ENCODE measurements around the gene DNAJC7. TPM values are rescaled to one million over a fixed set of nuclear protein-coding genes. Genes with fewer than 3 reads are reported as not detected.

DNAJC7 gene
- total and polyA plus RNA-seq, 9 of the 15 experiments (the other 6 are each of a cell fraction or from before 2014, with no cell fraction given): 85.8 to 262 (median 157) TPM

- TF ChIP-seq ZNF639 (CRISPR knock-in tag; conservative IDR thresholded peaks at IDR 0.05 in 1 of 2, IDR thresholded peaks at IDR 0.05 in 1 of 2) (peak in 1 of 2 experiments; percentile 79; a peak in 2 of 4 replicates), TEAD4 (IDR thresholded peaks at IDR 0.05; ENCODE audit: low read length) (peak; percentile 81), TEAD4 (CRISPR knock-in tag; IDR thresholded peaks at IDR 0.05; ENCODE audit: borderline replicate concordance) (no peak), FOXO4 (CRISPR knock-in tag; IDR thresholded peaks at IDR 0.05) (no peak), NFIC (IDR thresholded peaks at IDR 0.05) (peak; percentile 76), HDAC2 (IDR thresholded peaks at IDR 0.05) (0 out of 2 replicates have a peak, but pooled peaks have one; percentile 22), VEZF1 (CRISPR knock-in tag; IDR thresholded peaks at IDR 0.05) (0 out of 2 replicates have a peak, but pooled peaks have one; percentile 12), ATF3 (IDR thresholded peaks at IDR 0.05) (peak; percentile 76), ATF3 (CRISPR knock-in tag; conservative IDR thresholded peaks at IDR 0.05) (no peak), KLF16 (IDR thresholded peaks at IDR 0.05) (peak; percentile 54; the same call in 1 of the 2 replicates), NCOR1 (IDR thresholded peaks at IDR 0.05) (peak; percentile 87), CEBPB (tag; IDR thresholded peaks at IDR 0.05) (no peak), DLX4 (CRISPR knock-in tag; IDR thresholded peaks at IDR 0.05) (no peak), PTTG1 (tag; IDR thresholded peaks at IDR 0.05; ENCODE audit: low read depth) (no peak), GABPA (tag; conservative IDR thresholded peaks at IDR 0.05; ENCODE audit: low read depth) (peak; percentile 86), ZNF589 (CRISPR knock-in tag; IDR thresholded peaks at IDR 0.05; ENCODE audit: low read depth) (peak; percentile 69; the same call in 1 of the 2 replicates)
These were observed 79.0 kb downstream of the DNAJC7 start (continued) for GRCh38 chr17:41937970-41938954.
